Activated T-cell treated with anti-CD3 and anti-CD28 coated beads, Interleukin-2, amount 50 U/mL, for 48 hours (primary cell): ENCODE measurements around the gene ADGRG4.
"Not testable (repeated sequence)": the region's sequence is repeated elsewhere in the genome, so short reads cannot be mapped to it uniquely, and the experiment has no call there.

Source experiments
- DNase-seq, 2 experiments: peaks; one replicate each; pipeline ENCODE4 v3.0.0-alpha.2; 2020

ADGRG4 gene

DNA sequence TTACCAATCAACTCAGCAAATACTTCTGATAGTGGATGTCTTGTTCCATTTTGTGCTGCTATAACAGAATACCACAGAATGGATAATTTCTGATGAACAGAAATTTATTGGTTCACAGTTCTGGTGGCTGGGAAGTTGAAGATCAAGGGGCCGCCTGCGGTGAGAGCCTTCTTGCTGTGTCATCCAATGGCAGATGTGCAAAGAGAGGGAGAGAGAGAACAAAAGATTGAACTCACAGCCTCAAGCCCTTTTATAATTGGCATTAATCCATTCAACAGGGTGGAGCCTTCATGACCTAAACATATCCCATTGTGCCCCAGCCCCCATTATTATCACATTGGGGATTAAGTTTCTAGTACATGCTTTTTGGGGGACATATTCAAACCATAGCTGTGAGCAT is 86.1 kb downstream of the ADGRG4 start:
- no peak for DNase-seq

GRCh38 chrX:136387951-136388502 is 87.3 kb downstream of the ADGRG4 start:
- DNase-seq, result no peak

- no peak for DNase-seq
These were observed 90.2 kb downstream of the ADGRG4 start for GRCh38 chrX:136390921-136391320.

- no peak for DNase-seq
These were observed 94.5 kb downstream of the ADGRG4 start for GRCh38 chrX:136395271-136395670.

DNA sequence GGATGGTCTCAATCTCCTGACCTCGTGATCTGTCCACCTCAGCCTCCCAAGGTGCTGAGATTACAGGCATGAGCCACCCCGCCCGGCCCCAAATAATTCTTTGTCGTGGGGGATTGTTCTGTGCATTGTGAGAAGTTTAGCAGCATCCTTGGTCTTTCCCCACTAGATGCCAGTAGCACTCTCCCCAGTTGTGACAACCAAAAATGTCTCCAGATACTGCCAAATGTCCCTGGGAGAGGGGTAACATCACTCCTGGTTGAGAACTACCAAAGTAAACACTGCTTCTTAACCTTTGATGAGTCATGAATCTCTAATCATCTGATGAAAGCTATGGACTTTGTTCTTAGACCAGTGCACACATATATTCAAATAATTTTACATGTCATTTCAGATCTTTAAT is 96.2 kb downstream of the ADGRG4 start:
- no peak for DNase-seq

- DNase-seq, result no peak
These were observed 104.4 kb downstream of the ADGRG4 start for GRCh38 chrX:136405126-136405525.

DNA sequence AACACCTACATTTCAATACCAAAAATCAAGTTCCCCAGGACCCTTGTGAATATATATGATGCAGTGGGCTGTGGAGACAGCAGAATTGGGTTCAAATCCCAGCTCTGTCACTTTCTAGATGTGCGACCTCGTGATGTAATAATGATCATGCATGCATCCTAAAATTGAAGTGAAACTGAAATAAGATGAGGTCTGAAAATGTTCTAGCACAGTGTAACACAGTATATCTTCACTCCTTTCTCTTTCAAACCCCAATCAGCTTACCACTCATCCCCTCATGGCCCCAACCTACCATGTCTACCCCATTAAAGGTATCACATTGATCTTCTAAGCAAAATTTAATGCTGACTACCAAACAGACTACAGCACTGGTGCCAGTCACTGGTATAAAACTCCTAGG is 117.0 kb downstream of the ADGRG4 start:
- DNase-seq, result no peak

DNA sequence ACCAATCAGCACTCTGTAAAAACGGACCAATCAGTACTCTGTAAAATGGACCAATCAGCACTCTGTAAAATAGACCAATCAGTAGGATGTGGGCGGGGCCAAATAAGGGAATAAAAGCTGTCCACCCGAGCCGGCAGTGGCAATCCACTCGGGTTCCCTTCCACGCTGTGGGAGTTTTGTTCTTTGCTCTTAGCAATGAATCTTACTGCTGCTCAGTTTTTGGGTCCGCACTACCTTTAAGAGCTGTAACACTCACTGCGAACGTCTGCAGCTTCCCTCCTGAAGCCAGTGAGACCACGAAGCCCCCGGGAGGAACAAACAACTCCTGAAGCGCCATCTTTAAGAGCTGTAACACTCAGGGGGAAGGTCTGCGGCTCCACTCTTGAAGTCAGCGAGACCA is 120.6 kb downstream of the ADGRG4 start:
- DNase-seq, result no peak

- DNase-seq, result no peak
These were observed 123.0 kb downstream of the ADGRG4 start for GRCh38 chrX:136423724-136424123.

- no peak for DNase-seq
These were observed 125.2 kb downstream of the ADGRG4 start for GRCh38 chrX:136425996-136426395.

DNA sequence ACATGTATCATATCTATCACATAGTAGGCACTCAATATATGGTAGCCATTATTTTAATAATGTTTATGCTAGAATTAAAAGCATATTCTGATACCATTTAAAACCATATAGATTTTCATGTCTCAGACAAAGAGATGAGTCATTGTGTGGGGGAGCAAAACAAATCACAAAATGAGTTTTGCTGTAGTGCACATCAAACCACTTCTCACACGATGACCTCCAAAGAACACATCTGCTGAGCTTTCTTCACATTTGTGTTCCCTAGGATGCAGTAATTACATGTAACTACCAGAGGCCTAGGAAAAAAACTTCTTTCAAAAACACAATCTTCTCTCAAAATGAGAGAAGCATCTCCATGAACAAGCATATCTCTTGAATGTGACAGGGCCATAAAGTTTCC is 130.9 kb downstream of the ADGRG4 start:
- no peak for DNase-seq

GRCh38 chrX:136437774-136438173 is 137.0 kb downstream of the ADGRG4 start:
- no peak for DNase-seq

DNA sequence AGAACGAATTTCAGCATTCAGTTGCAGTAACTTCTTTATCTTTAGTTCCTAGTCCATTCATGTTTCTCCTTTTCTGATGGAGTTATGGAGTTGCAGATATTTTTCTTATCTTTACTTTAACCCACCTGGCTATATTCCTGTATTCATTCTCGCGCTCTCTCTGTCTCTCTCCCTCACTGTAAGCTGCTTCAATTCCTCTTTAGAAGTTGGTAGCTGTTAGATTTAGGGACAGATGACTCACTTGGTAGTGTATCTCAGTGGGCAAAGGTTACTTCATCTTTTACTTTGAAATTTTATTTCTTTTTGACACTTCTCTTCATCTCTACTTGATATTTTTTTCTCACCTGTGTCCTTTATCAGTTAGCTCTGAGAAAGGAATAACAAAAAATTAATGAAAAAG is 137.4 kb downstream of the ADGRG4 start:
- no peak for DNase-seq

- not testable (repeated sequence) for DNase-seq
These were observed 144.9 kb downstream of the ADGRG4 start for GRCh38 chrX:136445674-136446073.

- DNase-seq, result no peak
These were observed 145.4 kb downstream of the ADGRG4 start for GRCh38 chrX:136446208-136446607.

DNA sequence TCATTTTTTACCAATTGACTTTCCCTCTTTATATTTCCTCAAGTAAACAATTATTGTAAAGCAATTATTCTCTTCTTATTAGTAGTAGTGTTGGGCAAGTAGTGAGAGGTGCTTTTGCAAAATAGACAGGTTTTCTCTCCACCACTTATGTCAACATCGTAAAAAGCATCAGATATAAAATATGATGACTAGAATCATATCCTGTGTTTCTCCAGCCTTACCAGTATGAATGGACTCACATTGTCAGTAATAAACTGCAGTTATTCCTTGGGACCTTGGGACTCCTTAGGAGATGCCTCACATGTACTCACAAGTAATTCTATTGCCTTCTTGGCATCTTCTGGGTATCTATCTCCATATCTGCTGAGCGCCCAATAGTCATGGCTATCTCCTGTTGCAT is 146.5 kb downstream of the ADGRG4 start:
- no peak for DNase-seq

DNA sequence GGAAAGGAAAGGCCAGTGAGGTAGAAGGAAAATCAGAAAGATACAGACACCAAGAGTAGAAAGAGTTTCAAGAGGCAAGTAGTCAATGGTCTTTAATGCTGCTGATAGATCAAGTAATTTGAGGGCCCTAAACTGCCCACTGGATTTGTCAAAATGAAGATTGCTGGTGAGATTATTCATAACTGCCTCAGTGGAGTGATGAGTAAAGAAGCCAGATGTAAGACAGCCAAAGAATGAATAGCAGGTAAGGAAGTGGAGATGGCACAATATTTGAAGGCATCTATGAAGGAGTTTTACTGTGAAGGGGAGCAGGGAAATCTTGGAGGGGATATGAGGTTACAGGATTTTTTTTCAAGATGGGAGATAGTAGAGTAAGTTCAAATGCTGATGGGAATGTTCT is 147.2 kb downstream of the ADGRG4 start:
- DNase-seq, result no peak

DNA sequence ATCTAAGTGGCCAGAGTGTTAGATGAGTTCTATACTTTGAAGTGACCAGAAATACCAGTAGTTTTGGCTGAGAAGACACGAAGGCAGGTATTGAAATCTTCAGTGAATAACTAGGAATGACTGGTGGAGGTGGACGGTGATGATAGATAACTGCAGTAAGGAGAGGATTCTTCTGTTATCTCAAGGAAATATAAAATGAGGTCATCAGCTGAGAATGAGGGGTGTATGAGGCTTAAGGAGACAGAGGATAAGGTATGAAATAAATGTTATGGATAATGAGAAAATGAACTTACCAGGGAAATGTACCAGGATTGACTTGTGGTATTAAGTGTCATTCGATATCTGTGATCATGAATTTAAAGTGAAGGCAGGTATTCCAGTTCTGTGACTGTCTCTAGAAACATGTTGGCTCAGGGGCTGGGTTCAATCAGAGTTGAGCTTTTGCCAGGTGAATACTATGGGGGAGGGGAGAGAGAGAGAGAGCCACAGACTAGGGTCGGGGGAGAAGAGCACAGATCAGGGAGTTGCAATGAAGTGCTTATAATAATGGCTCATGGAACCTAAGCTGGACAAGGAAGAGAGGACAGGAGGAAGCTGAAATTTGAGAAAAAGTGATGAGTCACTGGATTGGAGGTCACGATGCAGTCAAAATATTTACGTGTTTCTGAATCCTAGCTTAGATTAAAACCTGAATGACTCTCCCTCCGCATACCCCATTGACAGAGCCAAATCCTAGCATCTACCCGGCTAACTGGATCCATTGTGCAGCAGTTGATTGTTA is 149.5 kb downstream of the ADGRG4 start:
- no peak for DNase-seq

- DNase-seq, result no peak
These were observed 151.9 kb downstream of the ADGRG4 start for GRCh38 chrX:136452614-136453013.

- DNase-seq, result no peak
These were observed 152.4 kb downstream of the ADGRG4 start for GRCh38 chrX:136453114-136453513.

DNA sequence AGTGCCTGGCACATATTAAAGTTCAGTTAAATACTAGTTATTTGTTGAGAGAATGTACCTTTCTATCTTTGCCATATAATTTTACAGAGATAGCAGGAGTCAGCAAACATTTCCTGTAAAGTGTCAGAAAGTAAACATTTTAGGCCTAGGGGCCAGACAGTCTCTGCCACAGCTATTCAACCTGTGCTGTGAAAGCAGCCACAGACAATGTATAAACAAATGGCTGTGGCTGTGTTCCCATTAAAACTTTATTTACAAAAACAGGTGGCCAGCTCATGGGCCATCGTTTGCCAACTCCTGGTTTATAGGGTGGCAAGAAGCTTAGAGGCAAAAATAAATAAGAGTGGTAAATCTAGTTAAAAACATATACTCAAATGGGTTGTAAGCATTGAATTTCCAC is 153.0 kb downstream of the ADGRG4 start:
- no peak for DNase-seq

DNA sequence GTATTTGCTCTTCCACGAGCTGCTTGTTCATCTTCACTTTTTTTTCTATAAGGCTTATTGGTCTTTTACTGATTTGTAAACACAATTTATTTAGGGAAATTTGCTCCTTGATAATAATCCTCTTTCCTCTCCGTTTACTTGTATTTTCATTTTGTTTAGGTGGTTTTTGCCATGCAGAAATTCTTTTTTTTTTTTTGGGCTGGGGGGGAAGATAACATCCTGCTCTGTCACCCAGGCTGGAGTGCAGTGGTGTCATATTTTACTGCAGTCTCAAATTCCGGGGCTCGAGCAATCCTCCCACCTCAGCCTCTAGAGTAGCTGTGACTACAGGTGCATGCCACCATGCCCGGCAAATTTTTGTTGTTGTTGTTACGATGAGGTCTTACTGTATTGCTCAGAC is 155.4 kb downstream of the ADGRG4 start:
- no peak for DNase-seq

DNA sequence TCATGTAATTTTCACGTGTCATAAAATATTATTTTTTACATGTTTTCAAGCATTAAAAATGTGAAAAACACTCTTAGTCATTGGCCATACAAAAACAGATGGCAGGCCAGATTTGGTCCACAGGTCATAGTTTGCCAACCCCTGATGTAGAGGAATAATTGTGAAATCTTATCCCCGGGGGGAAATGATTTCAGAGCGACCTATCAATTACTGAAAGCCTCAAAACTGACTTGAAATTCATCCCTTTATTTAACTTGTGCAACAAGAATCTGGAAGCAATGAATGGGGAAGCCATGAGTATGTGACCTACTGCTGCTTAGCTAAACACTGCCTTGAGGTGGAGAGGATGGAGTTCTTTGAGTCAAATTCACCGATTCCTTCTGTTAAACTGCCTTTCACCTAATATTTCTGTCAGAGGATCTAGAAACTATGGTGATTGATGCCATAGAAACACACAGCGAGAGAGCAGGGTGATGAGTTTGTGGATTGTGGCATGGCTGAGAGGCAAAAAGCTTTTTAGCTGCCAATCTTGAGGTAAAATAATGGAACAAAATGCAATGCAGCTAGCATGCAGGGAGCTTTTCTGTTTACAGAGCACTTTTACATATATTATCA is 156.6 kb downstream of the ADGRG4 start:
- DNase-seq, result no peak

DNA sequence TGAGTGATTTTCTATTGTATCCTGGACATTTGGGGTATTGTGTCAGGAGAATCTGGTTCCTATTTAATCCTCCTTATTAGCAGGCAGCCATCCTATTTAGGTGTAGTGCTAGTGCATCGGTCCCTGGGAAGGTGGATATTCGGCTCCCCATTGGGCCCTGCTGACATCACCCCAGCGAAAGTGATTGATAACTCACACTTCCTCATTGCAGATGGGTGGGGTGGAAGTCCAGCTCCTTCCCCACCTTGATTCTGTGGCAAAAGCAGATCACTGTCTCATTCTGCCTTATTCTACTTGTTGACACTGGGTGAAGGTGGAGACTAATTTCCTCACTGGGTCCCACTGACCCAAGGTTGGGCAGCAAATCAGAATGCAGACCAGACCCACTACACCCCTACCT is 163.8 kb downstream of the ADGRG4 start:
- no peak for DNase-seq
